GM08714 (cell line): Measurements from ENCODE around the gene EIF1.

Experiments
- H3K4me3 ChIP-seq: fragments of 200-500 bp; sonication (Bioruptor generic); 2 replicates; pipeline ENCODE4 v1.5.1; 2014; ENCODE audit warnings: mild to moderate bottlenecking, low read length, inconsistent platforms
- ZNF274 ChIP-seq: IDR thresholded peaks from 2 replicates; pipeline ENCODE4 v1.6.1; 2012; ENCODE audit warnings: mild to moderate bottlenecking, low read depth, low read length

Gene EIF1

DNA sequence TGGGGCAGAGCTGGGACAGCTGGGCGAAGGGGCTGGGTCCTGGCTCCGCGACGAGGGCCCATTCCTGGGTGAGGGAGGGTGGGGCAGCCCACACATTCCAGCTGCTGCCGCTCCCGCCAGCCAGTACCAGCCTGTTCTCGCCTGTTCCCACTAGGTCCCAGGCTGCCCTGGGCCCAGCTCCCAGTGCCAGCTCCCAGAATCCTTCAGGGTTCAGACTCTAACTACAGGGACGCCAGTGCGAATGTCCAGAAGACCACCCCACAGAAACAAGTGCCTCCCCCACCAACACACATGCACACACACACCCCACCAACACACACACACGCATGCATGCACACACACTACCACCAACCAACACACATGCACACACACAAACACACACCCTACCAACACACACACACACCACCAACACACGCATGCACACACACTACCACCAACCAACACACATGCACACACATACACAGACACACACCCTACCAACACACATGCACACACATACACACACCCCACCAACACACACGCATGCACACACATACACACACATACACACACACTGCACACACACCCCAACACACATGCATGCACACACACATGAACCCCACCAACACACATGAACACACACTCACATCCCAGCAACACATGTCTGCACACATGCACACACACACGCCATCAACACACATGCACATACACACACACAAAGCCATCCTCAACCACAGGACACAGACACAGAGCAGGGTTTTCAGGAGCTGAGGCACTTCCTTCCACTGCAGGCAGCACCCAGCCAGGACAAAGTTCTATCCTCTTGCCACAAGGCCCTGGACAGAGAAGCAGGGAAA lies 36.8 kb upstream of the EIF1 start:
- H3K4me3 ChIP-seq = no peak overlapping the region
- TF ChIP-seq ZNF274 = no peak

DNA sequence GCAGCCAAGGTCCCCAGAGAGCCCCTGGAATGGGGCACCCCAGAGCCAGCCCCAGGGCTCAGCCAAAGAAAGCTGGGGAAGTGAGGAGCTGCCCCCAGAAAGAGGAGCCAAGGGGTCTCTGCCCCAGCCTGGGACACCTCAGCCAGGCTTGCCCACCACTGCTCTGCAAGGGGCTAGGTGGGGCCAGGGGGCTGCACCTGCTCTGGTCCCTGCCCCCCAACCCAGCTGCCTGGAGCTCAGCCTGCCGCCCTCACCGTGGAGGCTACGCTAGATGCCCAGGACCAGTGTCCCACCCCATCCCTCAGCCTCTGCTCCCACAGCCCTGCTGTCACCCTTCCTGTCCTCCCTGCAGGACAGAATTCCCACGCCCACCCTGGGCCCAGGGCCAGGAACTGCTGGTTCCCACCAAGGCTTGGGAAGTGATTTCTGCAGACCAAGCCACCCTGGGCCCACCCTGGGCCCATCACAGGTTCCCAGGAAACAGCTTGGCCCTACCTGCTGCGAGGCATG lies 36.2 kb upstream of the EIF1 start:
- no peak for TF ChIP-seq ZNF274

DNA sequence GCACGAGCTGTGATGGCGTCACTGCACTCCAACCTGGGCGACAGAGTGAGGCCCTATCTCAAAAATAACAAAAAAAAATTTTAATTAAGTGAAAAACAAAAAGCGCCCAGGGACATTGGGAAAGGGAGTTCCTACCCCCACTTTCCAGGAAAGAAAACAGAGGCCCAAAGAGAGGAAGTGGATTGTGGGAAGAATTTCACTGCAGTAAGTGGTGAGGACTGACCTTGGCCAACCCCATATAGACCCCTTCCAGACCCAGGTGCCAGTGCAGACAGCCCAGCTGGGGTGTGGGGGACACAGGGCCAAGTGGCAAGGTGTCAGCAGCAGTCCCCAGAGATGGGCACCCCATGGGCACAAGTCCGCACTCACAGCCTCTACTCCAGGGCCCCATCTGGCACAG lies 35.3 kb upstream of the EIF1 start:
- no peak overlapping the region for H3K4me3 ChIP-seq
- no peak for TF ChIP-seq ZNF274

More for the DNA sequence above, 36.2 kb upstream of the EIF1 start:
- no peak overlapping the region for H3K4me3 ChIP-seq

DNA sequence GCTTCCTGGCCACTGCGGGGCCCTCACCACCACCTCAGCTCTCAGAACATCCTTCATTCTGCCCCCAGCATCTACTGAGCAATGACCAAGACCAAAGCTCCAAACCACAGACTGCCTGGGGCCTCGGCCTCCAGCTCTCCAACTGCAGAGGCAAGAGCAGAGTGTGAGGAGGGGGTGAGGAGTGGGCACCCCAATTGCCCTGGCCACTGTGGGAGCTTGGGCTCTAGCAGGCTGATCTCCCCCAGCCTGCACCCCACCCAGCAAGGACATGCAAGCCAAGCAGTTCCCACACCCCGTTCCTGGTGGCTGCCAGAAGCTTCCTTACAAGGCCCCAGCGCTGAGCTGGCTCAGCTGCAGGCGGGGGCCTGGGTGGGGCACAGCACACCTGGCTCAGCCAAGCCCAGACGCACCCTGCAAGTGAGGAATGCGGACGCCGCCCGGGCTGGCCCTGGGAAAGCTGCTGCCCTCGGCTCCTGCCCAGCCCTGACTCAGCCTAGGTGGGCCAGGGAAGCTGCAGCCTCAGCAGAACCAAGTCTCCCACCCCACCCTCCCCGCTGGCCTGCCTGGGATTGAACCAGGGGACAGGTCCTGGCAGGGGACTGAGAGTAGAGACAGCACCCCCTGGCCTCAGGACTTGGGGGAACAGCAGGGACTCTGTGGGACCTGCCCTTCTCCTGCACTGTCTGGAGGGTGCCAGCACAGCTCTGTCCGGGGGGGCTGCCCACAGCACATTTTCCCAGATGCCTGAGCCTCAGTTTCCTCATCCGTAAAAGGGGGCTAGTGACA lies 34.6 kb upstream of the EIF1 start:
- H3K4me3 ChIP-seq = no peak overlapping the region
- no peak for TF ChIP-seq ZNF274

DNA sequence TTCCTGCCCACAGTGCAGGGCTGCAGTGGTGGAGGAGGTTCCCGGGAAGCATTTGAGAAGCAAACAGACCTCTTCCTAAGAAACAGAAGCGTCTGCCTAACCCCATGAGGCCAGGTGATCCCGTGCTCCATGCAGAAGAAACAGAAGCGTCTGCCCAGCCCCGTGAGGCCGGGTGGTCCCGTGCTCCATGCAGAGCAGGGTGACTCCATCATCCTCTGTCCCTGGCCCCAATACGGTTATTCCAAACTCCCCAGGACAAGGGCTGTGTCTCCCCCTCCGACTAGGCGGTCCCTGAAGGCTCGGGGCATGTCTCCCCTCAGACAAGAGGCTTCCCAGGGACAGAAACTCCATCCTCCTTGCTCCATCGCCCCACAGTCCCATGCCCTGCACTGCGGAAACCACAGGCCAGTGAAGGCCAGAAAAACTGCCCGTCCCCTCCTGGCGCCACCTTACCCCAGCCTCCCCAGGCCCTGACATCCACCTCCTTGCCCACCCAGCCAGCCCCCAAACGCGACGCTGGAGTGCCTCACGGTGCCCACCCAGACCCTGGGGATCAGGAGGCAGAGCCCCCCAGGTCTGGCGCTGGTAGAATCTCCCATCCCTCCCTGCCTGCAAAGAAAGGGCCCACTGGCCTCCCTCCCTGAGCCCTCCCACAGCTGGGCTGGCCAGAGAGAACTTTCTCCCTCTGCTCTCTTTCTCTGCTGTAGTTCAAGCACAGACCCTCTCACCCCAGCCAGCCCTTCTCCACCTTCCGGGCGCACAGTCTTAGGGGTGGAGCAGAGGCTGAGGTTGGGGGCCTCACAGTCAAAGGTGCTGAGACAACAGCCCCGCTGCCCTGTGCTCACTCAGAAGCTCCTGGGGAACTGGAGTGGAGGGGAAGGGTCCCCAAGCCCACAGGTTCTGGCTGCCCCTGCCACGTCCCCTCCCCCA lies 33.7 kb upstream of the EIF1 start:
- TF ChIP-seq ZNF274 = no peak
- no peak overlapping the region for H3K4me3 ChIP-seq

DNA sequence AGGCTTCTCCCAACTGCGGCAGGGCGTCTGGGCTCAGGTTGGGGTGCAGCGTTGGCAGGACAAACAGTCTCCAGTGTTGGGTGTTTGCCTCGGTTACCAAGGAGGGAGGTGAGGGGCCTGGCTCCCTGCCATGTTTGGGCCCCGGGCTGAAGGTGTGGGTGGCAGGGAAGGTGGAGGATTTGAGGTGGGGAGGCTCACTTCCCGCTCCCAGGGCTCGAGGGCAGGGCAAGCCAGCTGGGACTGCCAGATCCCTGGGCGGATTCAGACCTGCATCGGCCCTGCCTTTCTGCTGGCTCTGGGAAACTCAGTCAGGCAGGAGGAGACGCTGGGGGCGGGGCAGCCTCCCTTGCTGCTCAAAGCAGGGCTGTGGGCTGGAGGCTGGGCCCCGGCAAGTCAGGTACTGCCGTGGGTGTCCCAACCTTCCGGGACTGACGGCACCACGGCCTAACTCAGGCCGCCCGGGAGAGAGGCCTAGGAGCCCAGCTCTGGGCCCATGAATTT lies 33.0 kb upstream of the EIF1 start:
- TF ChIP-seq ZNF274 = no peak
- H3K4me3 ChIP-seq = no peak overlapping the region

DNA sequence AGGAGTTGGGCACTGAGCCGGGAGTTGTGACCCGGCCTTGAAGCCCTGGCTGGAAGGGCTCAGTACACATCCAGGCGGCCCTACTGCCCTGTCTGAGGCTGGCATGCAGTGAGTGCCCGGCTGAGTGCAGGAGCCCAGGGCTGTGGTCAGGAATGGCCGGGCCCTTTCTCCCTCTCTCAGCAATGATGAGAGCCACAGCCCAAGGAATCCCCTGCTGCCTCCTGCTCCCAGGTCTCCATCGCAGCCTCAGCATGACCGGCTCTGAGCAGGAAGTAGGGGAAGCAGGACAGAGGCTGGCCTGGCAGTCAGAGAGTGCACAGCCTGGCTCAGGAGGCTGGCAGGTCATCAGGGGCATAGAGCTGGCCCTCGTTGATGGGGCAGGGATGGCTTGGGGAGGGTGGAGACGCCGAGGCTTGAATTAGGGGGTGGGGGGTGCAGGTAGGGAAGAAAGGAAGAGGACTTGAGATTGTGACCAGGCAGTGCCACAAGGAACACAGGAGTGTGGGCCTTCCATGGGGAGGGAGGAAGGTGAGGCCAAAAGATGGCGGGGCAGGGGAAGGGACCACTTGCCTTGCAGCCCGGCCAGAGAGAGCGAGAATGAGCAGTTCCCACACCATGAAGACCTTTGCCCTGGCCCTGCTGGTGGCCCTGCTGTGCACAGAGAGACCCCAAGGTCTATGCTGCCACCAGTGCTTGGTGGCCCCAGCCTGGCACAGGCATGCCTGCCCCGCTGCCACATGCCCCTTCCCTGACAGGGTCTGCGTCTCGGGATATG lies 32.2 kb upstream of the EIF1 start:
- no peak overlapping the region for H3K4me3 ChIP-seq
- TF ChIP-seq ZNF274 = no peak

DNA sequence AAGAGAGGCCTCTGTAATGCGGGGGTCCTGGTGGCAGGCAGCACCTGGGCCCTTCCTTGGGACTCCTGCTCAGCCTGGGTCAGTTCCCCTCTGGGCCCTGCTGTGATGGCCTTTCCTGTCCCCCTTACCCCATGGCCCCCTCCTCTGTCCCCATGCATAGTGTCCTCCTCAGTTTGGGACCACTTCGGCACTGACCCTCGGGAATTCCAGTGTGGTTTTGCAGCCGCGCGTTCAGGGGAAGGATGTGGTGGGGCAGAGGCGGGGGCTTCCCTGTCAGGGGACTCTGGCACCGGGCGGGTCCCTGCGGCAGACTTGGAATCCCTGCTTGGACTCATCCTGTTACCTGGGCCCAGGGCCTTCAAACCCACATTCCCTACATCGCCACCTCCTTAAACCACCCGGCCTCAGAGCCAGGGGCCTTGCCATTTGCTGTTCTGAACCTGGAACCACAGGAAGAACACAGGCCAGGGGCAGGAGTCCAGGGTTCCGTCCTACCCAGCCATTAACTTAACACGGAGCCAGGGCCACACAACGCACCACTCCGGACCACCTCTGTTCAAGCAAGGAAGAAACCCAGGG lies 31.4 kb upstream of the EIF1 start:
- no peak for TF ChIP-seq ZNF274
- H3K4me3 ChIP-seq = no peak overlapping the region

DNA sequence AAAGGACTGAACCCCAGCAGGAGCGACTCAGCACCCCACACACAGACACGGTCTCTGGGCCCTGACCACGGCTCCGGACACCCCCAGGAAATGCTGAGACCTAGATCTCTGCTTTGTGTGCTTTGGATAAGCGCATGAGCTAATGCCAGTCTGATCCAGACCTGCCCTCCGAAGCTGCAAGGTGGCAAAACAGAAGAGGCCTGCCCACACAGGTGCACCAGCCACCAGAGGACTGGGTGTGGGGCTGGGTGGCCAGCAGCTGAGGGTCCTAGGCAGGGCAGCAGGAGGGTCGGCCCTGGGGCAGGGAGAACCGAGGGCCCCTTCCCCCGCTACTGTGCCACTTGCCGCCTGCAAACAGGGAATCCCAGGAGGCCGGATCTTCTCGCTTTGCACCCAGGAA lies 30.7 kb upstream of the EIF1 start:
- TF ChIP-seq ZNF274 = no peak
- no peak overlapping the region for H3K4me3 ChIP-seq

DNA sequence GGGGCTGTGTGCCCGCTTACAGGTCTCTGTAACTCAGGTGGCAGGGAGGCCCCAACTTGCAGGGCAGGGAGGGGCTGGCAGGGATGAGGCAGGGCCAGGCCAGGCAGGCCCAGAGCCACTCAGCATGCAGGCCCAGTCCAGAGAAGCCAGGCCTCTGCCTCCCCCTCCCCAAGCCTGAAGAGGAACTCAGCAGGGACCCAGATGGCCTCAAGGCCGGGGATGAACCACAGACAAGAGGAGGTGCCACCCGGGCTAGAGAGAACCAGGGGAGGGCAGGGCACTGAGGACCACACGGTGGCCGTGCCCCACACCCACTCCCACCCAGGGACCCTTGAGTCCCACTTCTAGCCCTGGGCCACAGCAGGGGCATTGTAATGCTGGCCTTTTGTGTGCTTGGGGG lies 29.8 kb upstream of the EIF1 start:
- no peak for TF ChIP-seq ZNF274
- H3K4me3 ChIP-seq = no peak overlapping the region

DNA sequence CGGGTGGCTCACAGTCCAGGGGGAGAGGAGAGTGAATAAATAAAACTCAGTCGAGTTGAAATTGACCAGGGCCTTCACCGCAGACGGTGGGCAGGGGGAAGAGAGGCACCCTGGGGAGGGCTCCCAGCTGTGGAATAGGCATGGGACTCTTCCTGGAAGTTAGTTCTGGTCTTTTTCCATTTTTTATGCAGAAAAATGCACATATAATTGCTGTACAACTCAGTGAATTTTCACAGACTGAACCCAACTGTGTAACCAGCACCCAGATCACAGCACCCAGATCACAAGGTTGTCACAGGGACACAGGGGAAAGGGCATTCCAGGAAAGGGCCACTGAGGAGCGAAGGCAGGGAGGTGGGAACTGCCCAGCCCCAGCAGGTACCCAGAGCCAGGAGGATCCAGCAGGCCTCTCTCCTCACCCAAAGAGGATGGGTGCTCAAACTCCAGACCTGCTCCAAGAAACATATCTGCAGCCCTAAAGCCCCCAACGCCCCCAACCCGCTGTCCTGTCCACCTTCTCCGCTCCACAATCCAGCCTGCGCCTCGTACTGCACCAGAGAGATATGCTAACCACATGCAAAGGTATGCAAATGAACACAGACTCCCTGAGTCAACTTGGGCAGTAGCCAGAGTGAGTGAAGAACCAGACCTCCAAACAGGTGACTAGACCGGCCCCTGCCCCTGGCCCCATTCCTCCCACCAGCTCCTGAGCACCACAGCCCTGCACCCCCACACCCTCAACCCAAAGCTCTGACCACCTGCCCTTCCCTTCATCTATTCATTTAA lies 29.1 kb upstream of the EIF1 start:
- no peak overlapping the region for H3K4me3 ChIP-seq
- TF ChIP-seq ZNF274 = no peak

DNA sequence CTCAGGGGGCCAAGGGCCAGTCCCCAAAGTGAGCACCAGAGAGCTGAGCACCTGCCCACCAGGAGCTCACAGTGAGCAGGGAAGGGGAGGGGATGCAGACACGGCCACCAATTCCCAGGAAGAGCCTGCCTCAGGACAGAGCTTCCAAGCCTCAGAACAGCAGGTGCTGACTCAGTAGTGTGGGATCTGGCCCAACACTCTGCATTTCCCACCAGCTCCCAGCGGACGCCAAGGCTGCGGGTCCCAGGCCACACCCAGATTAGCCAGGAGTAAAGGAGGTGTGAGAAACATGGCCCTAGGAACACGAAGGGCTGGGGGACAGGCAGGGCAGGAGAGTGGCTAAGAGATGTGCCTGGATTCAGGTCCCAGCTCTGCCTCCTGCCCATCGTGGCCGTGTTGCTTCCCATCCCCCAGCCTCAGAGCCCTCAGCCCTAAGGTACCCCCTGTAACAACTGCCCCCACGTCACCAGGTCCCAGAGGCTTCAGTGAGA lies 28.4 kb upstream of the EIF1 start:
- H3K4me3 ChIP-seq = no peak overlapping the region
- TF ChIP-seq ZNF274 = no peak
